GM21367 (cell line): Measurements from ENCODE around the gene SLC44A4.
"Not testable (repeated sequence)": the region's sequence is repeated elsewhere in the genome, so short reads cannot be mapped to it uniquely, and the experiment has no call there.

Experiments
- ATAC-seq: cut with Tn5 transposase; IDR thresholded peaks from one replicate; pipeline ENCODE4 v1.9.1; 2021; ENCODE audit not compliant: unreplicated experiment

The SLC44A4 gene

GRCh38 chr6:31860349-31860748 lies 18.4 kb downstream of the SLC44A4 start:
- ATAC-seq, result no peak

- ATAC-seq, result no peak
Observed at GRCh38 chr6:31859923-31860322, 18.9 kb downstream of the SLC44A4 start.

DNA sequence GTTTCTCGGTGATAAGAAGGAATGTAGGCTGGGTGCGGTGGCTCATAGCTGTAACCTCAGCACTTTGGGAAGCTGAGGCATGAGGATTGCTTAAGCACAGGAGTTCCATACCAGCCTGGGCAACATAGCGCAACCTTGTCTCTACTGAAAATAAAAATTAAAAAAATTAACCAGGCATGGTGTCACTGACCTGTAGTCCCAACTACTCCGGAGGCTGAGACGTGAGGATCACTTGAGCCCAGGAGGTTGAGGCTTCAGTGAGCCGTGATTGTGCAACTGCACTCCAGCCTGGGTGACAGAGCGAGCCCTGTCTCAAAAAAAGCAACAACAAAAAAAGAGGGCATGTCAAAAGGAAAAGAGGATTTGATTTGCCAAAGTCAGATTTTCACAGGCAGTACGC lies 20.1 kb downstream of the SLC44A4 start:
- no peak for ATAC-seq

DNA sequence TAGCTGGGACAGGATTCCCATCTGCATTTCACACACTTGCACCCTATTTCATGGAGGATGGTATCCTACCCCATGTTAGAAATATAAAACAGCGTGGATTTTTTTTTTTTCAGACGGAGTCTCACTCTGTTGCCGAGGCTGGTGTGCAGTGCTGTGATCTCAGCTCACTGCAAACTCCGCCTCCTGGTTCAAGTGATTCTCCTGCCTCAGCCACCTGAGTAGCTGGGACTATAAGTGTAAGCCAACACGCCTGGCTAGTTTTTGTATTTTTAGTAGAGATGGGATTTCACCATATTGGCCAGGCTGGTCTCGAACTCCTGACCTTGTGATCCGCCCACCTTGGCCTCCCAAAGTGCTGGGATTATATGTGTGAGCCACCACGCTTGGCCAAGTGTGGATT lies 21.0 kb downstream of the SLC44A4 start:
- not testable (repeated sequence) for ATAC-seq

GRCh38 chr6:31851980-31852718 lies 26.6 kb downstream of the SLC44A4 start:
- ATAC-seq, result not testable (repeated sequence)

- ATAC-seq, result no peak
Observed at GRCh38 chr6:31851485-31851832, 27.3 kb downstream of the SLC44A4 start.

- ATAC-seq, result no peak
Observed at GRCh38 chr6:31850765-31851484, 27.9 kb downstream of the SLC44A4 start.

GRCh38 chr6:31847276-31847978 lies 31.4 kb downstream of the SLC44A4 start:
- ATAC-seq, result no peak

DNA sequence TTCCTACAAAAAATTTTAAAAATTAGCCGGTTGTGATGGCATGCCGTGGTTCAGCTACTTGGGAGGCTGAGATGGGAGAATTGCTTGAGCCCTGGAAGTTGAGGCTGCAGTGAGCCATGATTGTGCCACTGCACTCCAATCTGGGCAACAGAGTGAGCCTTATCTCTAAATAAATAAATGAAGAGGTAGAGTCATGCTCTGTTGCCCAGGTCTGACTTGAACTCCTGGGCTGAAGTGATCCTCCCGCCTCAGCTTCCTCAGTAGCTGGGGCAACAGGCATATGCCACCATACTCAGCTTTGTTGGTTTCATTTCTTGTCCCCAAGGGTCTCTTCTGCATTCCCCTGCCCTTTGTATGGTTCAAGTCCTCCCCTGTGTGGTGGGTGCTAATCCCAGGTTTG lies 34.3 kb downstream of the SLC44A4 start:
- no peak for ATAC-seq

GRCh38 chr6:31842053-31842452 lies 36.7 kb downstream of the SLC44A4 start:
- ATAC-seq, result no peak

GRCh38 chr6:31839779-31840126 lies 39.0 kb downstream of the SLC44A4 start:
- not testable (repeated sequence) for ATAC-seq

DNA sequence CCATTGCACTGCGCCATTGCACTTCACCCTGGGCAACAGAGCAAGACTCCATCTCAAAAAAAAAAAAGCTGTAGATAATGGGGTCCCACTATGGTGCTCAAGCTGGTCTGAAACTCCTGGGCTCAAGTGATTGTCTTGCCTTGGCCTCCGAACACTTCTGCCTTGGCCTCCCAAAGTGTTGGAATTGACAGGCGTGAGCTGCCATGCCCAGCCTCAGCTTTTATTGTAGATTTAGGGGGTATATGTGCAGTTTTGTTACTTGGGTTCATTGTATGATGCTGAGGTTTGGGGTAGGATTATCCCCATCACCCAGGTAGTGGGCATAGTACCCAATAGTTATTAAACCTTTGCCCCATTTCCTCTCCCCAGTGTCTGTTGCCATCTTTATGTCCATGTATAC lies 39.8 kb downstream of the SLC44A4 start:
- no peak for ATAC-seq

DNA sequence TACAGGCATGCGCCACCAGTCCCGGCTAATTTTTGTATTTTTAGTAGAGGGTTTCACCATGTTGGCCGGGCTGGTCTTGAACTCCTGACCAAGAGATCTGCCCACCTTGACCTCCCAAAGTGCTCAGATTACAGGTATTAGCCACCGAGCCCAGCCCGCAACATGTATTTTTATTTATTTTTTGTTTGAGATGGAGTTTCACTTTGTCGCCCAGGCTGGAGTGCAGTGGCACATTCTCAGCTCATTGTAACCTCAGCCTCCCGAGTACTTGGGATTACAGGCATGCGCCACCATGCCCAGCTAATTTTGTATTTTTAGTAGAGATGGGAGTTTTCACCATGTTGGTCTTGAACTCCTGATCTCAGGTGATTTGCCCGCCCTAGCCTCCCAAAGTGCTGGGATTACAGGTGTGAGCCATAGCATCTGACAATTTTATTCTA lies 40.7 kb downstream of the SLC44A4 start:
- ATAC-seq, result not testable (repeated sequence)

DNA sequence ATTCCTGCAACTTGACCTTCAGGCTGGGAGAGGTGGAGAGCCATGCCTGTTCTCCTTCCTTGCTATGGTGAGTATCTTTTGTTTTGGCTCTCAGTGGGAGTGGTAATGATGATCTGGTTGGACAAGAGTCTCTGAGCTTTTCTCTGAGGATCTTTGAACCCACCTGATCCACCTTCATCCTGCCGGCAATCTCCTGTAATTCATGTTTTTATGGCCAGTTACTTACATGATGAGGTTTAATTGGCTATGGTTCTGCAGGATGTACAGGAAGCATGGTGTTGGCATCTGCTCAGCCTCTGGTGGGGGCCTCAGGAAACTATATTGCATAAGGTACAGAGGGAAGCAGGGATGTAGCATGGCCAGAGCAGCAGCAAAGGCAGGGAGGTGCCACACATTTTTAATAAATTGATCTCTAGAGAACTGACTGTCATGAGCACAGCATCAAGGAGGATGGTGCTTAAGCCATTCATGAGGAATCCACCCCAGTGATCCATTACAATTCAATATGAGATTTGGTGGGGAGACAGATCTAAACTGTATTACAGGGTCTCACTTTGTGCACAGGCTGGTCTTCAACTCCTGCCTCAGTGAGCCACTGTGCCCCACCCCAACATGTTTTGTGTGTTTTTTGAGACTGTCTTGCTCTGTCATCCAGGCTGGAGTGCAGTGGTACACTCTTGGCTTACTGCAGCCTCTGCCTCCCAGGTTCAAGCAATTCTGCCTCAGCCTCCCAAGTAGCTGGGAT lies 41.3 kb downstream of the SLC44A4 start:
- ATAC-seq, result no peak

GRCh38 chr6:31836474-31837368 lies 42.1 kb downstream of the SLC44A4 start:
- no peak for ATAC-seq

DNA sequence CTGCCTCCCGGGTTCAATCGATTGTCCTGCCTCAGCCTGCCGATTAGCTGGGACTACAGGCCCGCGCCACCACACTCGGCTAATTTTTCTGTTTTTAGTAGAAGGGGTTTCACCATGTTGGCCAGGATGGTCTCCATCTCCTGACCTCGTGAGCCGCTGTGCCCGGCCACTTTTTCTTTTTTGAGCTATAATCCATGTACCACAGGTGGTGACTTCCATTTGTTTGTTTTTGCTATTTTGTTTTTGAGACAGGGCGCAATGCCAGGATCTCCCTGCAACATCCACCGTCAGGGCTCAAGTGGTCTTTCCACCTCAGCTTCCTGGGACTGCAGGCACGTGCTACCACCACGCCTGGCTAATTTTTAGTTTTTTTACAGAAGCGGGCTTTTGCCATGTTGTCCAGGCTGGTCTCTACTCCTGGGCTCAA lies 42.7 kb downstream of the SLC44A4 start:
- ATAC-seq, result no peak

DNA sequence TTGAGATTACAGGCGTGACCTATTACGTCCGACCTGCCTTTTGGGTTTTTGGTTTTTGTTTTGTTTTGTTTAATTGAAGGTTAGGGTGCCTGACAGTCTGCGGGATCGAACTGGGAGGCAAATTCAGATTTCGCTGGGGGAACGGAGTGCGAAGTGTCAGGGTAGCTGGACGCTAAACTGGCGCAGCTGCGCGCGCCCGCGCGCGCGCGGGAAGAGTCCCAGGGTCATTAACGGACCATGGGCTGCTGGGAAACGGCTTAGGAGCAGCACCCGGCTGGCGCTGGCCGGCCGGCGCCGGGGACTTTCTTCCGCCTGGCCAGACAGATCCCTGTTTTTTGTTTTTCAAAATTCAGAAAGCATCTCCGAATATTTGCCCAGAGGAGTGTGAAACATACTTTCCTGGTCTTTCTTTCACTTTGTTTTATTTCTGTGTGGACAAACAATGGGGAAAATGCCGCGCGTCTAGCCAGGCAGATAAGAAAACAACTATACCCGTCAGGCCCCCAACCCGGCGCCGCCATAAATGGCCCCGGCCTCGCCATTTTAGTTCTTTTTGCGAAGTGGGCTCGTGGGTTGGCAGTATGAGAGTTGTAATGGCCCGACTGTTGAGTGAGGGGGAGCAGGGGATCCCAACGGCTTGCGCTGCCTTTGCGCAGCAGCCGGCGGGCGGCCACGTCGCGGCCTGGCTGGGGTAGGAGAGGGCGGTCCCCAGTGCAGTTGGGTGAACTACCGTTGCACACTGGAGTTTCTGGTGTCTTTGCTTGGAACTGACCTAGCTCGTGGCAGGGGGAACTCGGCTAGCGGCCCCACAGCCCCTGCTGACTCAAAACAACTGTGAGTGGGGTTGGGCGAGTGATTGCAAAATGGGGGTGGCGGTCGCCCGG lies 44.2 kb downstream of the SLC44A4 start:
- ATAC-seq, result no peak

GRCh38 chr6:31831350-31832215 lies 47.2 kb downstream of the SLC44A4 start:
- ATAC-seq, result no peak
